Measurements from ENCODE around the gene PHLDB3. TPM values are rescaled to one million over a fixed set of nuclear protein-coding genes. Genes with fewer than 3 reads are reported as not detected.

PHLDB3 gene
- total and polyA plus RNA-seq, 2 of the 13 experiments (the other 11 are each of a cell fraction or from before 2014, with no cell fraction given): 11.3 to 14.5 TPM

- in situ Hi-C loops (cut with HindIII; ENCODE audit: extremely low pct_ligation_motif_present, low pct_unique_long_range_greater_than_20kb): no loop called here
- no peak overlapping the region for H2AFZ ChIP-seq (ENCODE audit: low read length)
- no peaks in the 10 kb centered on the region for H3K36me3 ChIP-seq (replicated peaks in 1 of 2; ENCODE audit: control insufficient read depth in 1 of 2, insufficient read depth in 2 of 2, low read length in 2 of 2)
- FAIRE-seq (no peak), DNase-seq (ENCODE audit: low spot score) (no peak), ATAC-seq (no peak)
- H3K4me2 ChIP-seq (ENCODE audit: low read depth, low read length): no peak overlapping the region
- H3K27ac ChIP-seq (ENCODE audit: extremely low read length, insufficient read depth, low read length): no peak overlapping the region
- intact Hi-C loops (cut with micrococcal nuclease; ENCODE audit: unreplicated experiment): no loop called here
- H3K9me3 ChIP-seq (ENCODE audit: low read length): no peaks in the 10 kb centered on the region
- no peak overlapping the region for H3K4me3 ChIP-seq (replicated peaks in 1 of 3; ENCODE audit: insufficient read depth in 1 of 3, low read depth in 2 of 3, low read length in 3 of 3)
- H3K4me1 ChIP-seq (ENCODE audit: insufficient read depth, low read length): no peaks in the 10 kb centered on the region
- H3K9ac ChIP-seq (ENCODE audit: insufficient read depth, low read depth, low read length): no peak overlapping the region
- H4K20me1 ChIP-seq (ENCODE audit: insufficient read depth, low read length): no peaks in the 10 kb centered on the region
- peaks cover 1 to 9% of the 10 kb centered on the region in 2 experiments; a peak in 1 of 5 replicates for H3K27me3 ChIP-seq (ENCODE audit: control insufficient read depth in 1 of 2, insufficient read depth in 2 of 2, low read length in 2 of 2)
- TF ChIP-seq RBAK (CRISPR knock-in tag; IDR thresholded peaks at IDR 0.05): peak; percentile 73; the same call in 1 of the 2 replicates
- TF ChIP-seq ZSCAN30 (CRISPR knock-in tag; IDR thresholded peaks at IDR 0.05): no peak
- no TSS peak for BruUV-seq (replicated peaks)
- H3K79me2 ChIP-seq (ENCODE audit: insufficient read depth, low read length): no peaks in the 10 kb centered on the region
- ChIA-PET POLR2A (interaction anchor here (1.3 kb wide), 1 partner anchor 64 kb away, joined by 4 read pairs; no protein-coding TSS in a partner anchor), CTCF (ENCODE audit: low intra/inter-chr PET ratio, low total read pairs) (no interaction called here)
These were observed 64.9 kb downstream of the PHLDB3 start for GRCh38 chr19:43439709-43440063.

DNA sequence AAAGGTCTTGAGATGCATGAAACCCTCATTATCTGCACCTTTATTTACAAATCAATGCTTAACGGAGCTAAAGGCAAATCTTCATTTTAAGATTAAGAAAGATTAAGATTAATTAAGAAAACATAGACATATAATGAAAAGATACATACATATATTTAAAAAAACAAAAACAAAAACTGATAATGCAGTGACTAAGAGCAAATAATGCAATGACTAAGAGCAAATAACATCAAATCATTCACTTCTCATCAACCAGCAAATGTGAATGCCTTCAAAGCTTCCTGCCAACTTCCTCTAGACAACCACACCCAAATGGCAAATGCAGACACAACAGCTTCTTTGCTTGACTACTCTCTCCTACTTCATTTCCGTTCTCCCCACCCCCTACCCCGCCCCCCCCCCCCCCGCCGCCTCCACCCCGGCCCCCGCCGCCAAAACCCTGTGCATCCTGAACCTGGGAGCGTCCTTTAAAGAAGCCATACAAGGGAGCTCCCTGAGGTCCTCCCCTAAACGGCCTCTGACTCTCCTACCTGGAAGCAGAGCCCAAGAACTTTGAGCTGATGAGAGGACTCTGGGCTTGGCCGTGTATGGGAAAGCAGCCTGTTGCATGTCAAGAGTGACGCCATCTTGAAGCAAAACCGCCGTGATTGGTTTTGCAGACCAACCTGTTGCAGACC, 65.4 kb downstream of the PHLDB3 start:
- no peak overlapping the region for H2AFZ ChIP-seq (ENCODE audit: low read length)
- no peak for ATAC-seq

More for the DNA sequence above, 65.4 kb downstream of the PHLDB3 start:
- TF ChIP-seq ZNF883 (CRISPR knock-in tag; IDR thresholded peaks at IDR 0.05; ENCODE audit: not compliant biosample characterization): no peak
- no peak for TF ChIP-seq FUBP1 (CRISPR knock-in tag; IDR thresholded peaks at IDR 0.05; ENCODE audit: borderline replicate concordance)
- TF ChIP-seq ISX (CRISPR knock-in tag; conservative IDR thresholded peaks at IDR 0.05): no peak
- TF ChIP-seq TMF1 (CRISPR knock-in tag; IDR thresholded peaks at IDR 0.05; ENCODE audit: low read depth): no peak
- no peak for TF ChIP-seq MIER3 (CRISPR knock-in tag; IDR thresholded peaks at IDR 0.05; ENCODE audit: borderline replicate concordance)
- no peak for TF ChIP-seq BCLAF1 (IDR thresholded peaks at IDR 0.05)
- TF ChIP-seq MXD4 (CRISPR knock-in tag; IDR thresholded peaks at IDR 0.05): no peak
- TF ChIP-seq ZNF614 (CRISPR knock-in tag; IDR thresholded peaks at IDR 0.05; ENCODE audit: borderline replicate concordance): no peak
- TF ChIP-seq MAF1 (CRISPR knock-in tag; IDR thresholded peaks at IDR 0.05; ENCODE audit: borderline replicate concordance): no peak
- intact Hi-C loops (cut with micrococcal nuclease; ENCODE audit: unreplicated experiment): no loop called here
- peaks cover 1 to 9% of the 10 kb centered on the region in 2 experiments; a peak in 1 of 5 replicates for H3K27me3 ChIP-seq (ENCODE audit: control insufficient read depth in 1 of 2, insufficient read depth in 2 of 2, low read length in 2 of 2)
- ChIA-PET POLR2A (interaction anchor here (0.7 to 1.3 kb wide), 2 partner anchors 65 to 86 kb away, joined by 3 to 4 read pairs; no protein-coding TSS in a partner anchor), CTCF (ENCODE audit: low intra/inter-chr PET ratio, low total read pairs) (no interaction called here)
- peak; percentile 18 for DNase-seq (ENCODE audit: low spot score)
- in situ Hi-C loops (cut with HindIII; ENCODE audit: extremely low pct_ligation_motif_present, low pct_unique_long_range_greater_than_20kb): no loop called here
- H3K27ac ChIP-seq (ENCODE audit: extremely low read length, insufficient read depth, low read length): no peak overlapping the region
- WGBS (ENCODE audit: low lambda C conversion rate): 19% methylated on average over 12 of the region's 14 CpGs
- no peaks in the 10 kb centered on the region for H3K4me1 ChIP-seq (ENCODE audit: insufficient read depth, low read length)
- H3K79me2 ChIP-seq (ENCODE audit: insufficient read depth, low read length): no peaks in the 10 kb centered on the region
- H3K9me3 ChIP-seq (ENCODE audit: low read length): no peaks in the 10 kb centered on the region
- H3K36me3 ChIP-seq (replicated peaks in 1 of 2; ENCODE audit: control insufficient read depth in 1 of 2, insufficient read depth in 2 of 2, low read length in 2 of 2): no peaks in the 10 kb centered on the region
- BruUV-seq (replicated peaks): no TSS peak
- H3K4me3 ChIP-seq (replicated peaks in 1 of 3; ENCODE audit: insufficient read depth in 1 of 3, low read depth in 2 of 3, low read length in 3 of 3): no peak overlapping the region
- H3K9ac ChIP-seq (ENCODE audit: insufficient read depth, low read depth, low read length): no peak overlapping the region
- H3K4me2 ChIP-seq (ENCODE audit: low read depth, low read length): no peak overlapping the region
- no peak for FAIRE-seq
- no peaks in the 10 kb centered on the region for H4K20me1 ChIP-seq (ENCODE audit: insufficient read depth, low read length)
